Measurements from ENCODE around the gene TM2D1.
"Not testable (repeated sequence)": the region's sequence is repeated elsewhere in the genome, so short reads cannot be mapped to it uniquely, and the experiment has no call there.

The TM2D1 gene

GRCh38 chr1:61743716-61744580, 19.0 kb upstream of the TM2D1 start:
- no peak for DNase-seq
- H3K27ac ChIP-seq (ENCODE audit: insufficient read depth, low read length, poor library complexity, severe bottlenecking): no peak overlapping the region

GRCh38 chr1:61743431-61743705, 18.4 kb upstream of the TM2D1 start:
- no peak for DNase-seq
- H3K4me1 ChIP-seq (ENCODE audit: control insufficient read depth, insufficient read depth, low read length, poor library complexity, severe bottlenecking): peaks cover 4% of the 10 kb centered on the region
- no peaks in the 10 kb centered on the region for H3K36me3 ChIP-seq (ENCODE audit: control insufficient read depth, insufficient read depth, low read length)
- H3K9me3 ChIP-seq (ENCODE audit: control insufficient read depth, low read length): no peaks in the 10 kb centered on the region
- H3K4me3 ChIP-seq (ENCODE audit: insufficient read depth, low read depth, low read length, poor library complexity, severe bottlenecking): no peak overlapping the region
- no peaks in the 10 kb centered on the region for H3K27me3 ChIP-seq (replicated peaks; ENCODE audit: control insufficient read depth, insufficient read depth, low read length, poor library complexity, severe bottlenecking)
- H3K27ac ChIP-seq (ENCODE audit: insufficient read depth, low read length, poor library complexity, severe bottlenecking): no peak overlapping the region

More at GRCh38 chr1:61743716-61744580, 19.0 kb upstream of the TM2D1 start:
- no peaks in the 10 kb centered on the region for H3K27me3 ChIP-seq (replicated peaks; ENCODE audit: control insufficient read depth, insufficient read depth, low read length, poor library complexity, severe bottlenecking)
- peaks cover 4% of the 10 kb centered on the region for H3K4me1 ChIP-seq (ENCODE audit: control insufficient read depth, insufficient read depth, low read length, poor library complexity, severe bottlenecking)
- H3K36me3 ChIP-seq (ENCODE audit: control insufficient read depth, insufficient read depth, low read length): no peaks in the 10 kb centered on the region
- no peaks in the 10 kb centered on the region for H3K9me3 ChIP-seq (ENCODE audit: control insufficient read depth, low read length)
- H3K4me3 ChIP-seq (ENCODE audit: insufficient read depth, low read depth, low read length, poor library complexity, severe bottlenecking): no peak overlapping the region

GRCh38 chr1:61742620-61743430, 17.9 kb upstream of the TM2D1 start:
- DNase-seq: no peak
- Histone ChIP-seq H3K4me3 (ENCODE audit: insufficient read depth, low read depth, low read length, poor library complexity, severe bottlenecking) (peak overlapping the region; percentile 70), H3K27ac (ENCODE audit: insufficient read depth, low read length, poor library complexity, severe bottlenecking) (peak overlapping the region; percentile 75), H3K4me1 (ENCODE audit: control insufficient read depth, insufficient read depth, low read length, poor library complexity, severe bottlenecking) (peaks cover 4% of the 10 kb centered on the region), H3K27me3 (replicated peaks; ENCODE audit: control insufficient read depth, insufficient read depth, low read length, poor library complexity, severe bottlenecking) (no peaks in the 10 kb centered on the region), H3K36me3 (ENCODE audit: control insufficient read depth, insufficient read depth, low read length) (no peaks in the 10 kb centered on the region), H3K9me3 (ENCODE audit: control insufficient read depth, low read length) (no peaks in the 10 kb centered on the region)

GRCh38 chr1:61741711-61742619, 17.0 kb upstream of the TM2D1 start, which contains the start of gene PATJ:
Gene PATJ (plus strand): TSS chr1:61742480. CDS start chr1:61762893, 20,413 bp downstream.
- peak within 1 kb of the TSS; percentile 70 for H3K4me3 ChIP-seq (ENCODE audit: insufficient read depth, low read depth, low read length, poor library complexity, severe bottlenecking)
- no peaks in the 10 kb centered on the region for H3K9me3 ChIP-seq (ENCODE audit: control insufficient read depth, low read length)

GRCh38 chr1:61740751-61741700, 16.1 kb upstream of the TM2D1 start:
- Histone ChIP-seq H3K9me3 (ENCODE audit: control insufficient read depth, low read length) (no peaks in the 10 kb centered on the region), H3K4me3 (ENCODE audit: insufficient read depth, low read depth, low read length, poor library complexity, severe bottlenecking) (peak overlapping the region; percentile 70), H3K4me1 (ENCODE audit: control insufficient read depth, insufficient read depth, low read length, poor library complexity, severe bottlenecking) (peaks cover 4% of the 10 kb centered on the region), H3K36me3 (ENCODE audit: control insufficient read depth, insufficient read depth, low read length) (no peaks in the 10 kb centered on the region), H3K27me3 (replicated peaks; ENCODE audit: control insufficient read depth, insufficient read depth, low read length, poor library complexity, severe bottlenecking) (no peaks in the 10 kb centered on the region), H3K27ac (ENCODE audit: insufficient read depth, low read length, poor library complexity, severe bottlenecking) (peak overlapping the region; percentile 75)
- no peak for DNase-seq

More at GRCh38 chr1:61741711-61742619, 17.0 kb upstream of the TM2D1 start, which contains the start of gene PATJ:
- Histone ChIP-seq H3K4me1 (ENCODE audit: control insufficient read depth, insufficient read depth, low read length, poor library complexity, severe bottlenecking) (peaks cover 4% of the 10 kb centered on the region), H3K27me3 (replicated peaks; ENCODE audit: control insufficient read depth, insufficient read depth, low read length, poor library complexity, severe bottlenecking) (no peaks in the 10 kb centered on the region), H3K36me3 (ENCODE audit: control insufficient read depth, insufficient read depth, low read length) (no peaks in the 10 kb centered on the region), H3K27ac (ENCODE audit: insufficient read depth, low read length, poor library complexity, severe bottlenecking) (peak within 1 kb of the TSS; percentile 75)
- DNase-seq: peak; percentile 57 to 65 (median 63)

GRCh38 chr1:61732726-61733125, 7.8 kb upstream of the TM2D1 start:
- H3K9me3 ChIP-seq (ENCODE audit: control insufficient read depth, low read length): no peaks in the 10 kb centered on the region
- no peak overlapping the region for H3K4me3 ChIP-seq (ENCODE audit: insufficient read depth, low read depth, low read length, poor library complexity, severe bottlenecking)
- H3K27ac ChIP-seq (ENCODE audit: insufficient read depth, low read length, poor library complexity, severe bottlenecking): no peak overlapping the region
- H3K27me3 ChIP-seq (replicated peaks; ENCODE audit: control insufficient read depth, insufficient read depth, low read length, poor library complexity, severe bottlenecking): no peaks in the 10 kb centered on the region
- no peak for DNase-seq
- no peaks in the 10 kb centered on the region for H3K4me1 ChIP-seq (ENCODE audit: control insufficient read depth, insufficient read depth, low read length, poor library complexity, severe bottlenecking)
- no peaks in the 10 kb centered on the region for H3K36me3 ChIP-seq (ENCODE audit: control insufficient read depth, insufficient read depth, low read length)

- H3K27me3 ChIP-seq (replicated peaks; ENCODE audit: control insufficient read depth, insufficient read depth, low read length, poor library complexity, severe bottlenecking); H3K9me3 ChIP-seq (ENCODE audit: control insufficient read depth, low read length); H3K4me3 ChIP-seq (ENCODE audit: insufficient read depth, low read depth, low read length, poor library complexity, severe bottlenecking); DNase-seq; H3K27ac ChIP-seq (ENCODE audit: insufficient read depth, low read length, poor library complexity, severe bottlenecking); H3K36me3 ChIP-seq (ENCODE audit: control insufficient read depth, insufficient read depth, low read length); H3K4me1 ChIP-seq (ENCODE audit: control insufficient read depth, insufficient read depth, low read length, poor library complexity, severe bottlenecking): not testable (repeated sequence)
Observed at GRCh38 chr1:61730679-61731078, 5.7 kb upstream of the TM2D1 start.

GRCh38 chr1:61727544-61727943, 2.6 kb upstream of the TM2D1 start:
- no peaks in the 10 kb centered on the region for H3K9me3 ChIP-seq (ENCODE audit: control insufficient read depth, low read length)
- no peak overlapping the region for H3K4me3 ChIP-seq (ENCODE audit: insufficient read depth, low read depth, low read length, poor library complexity, severe bottlenecking)
- peaks cover 4% of the 10 kb centered on the region for H3K4me1 ChIP-seq (ENCODE audit: control insufficient read depth, insufficient read depth, low read length, poor library complexity, severe bottlenecking)
- no peaks in the 10 kb centered on the region for H3K36me3 ChIP-seq (ENCODE audit: control insufficient read depth, insufficient read depth, low read length)
- no peaks in the 10 kb centered on the region for H3K27me3 ChIP-seq (replicated peaks; ENCODE audit: control insufficient read depth, insufficient read depth, low read length, poor library complexity, severe bottlenecking)
- H3K27ac ChIP-seq (ENCODE audit: insufficient read depth, low read length, poor library complexity, severe bottlenecking): no peak overlapping the region
- no peak for DNase-seq

GRCh38 chr1:61724506-61724812, 482 bp downstream of the TM2D1 start:
- Histone ChIP-seq H3K27ac (ENCODE audit: insufficient read depth, low read length, poor library complexity, severe bottlenecking) (peak overlapping the region; percentile 88), H3K9me3 (ENCODE audit: control insufficient read depth, low read length) (no peaks in the 10 kb centered on the region), H3K36me3 (ENCODE audit: control insufficient read depth, insufficient read depth, low read length) (no peaks in the 10 kb centered on the region), H3K27me3 (replicated peaks; ENCODE audit: control insufficient read depth, insufficient read depth, low read length, poor library complexity, severe bottlenecking) (no peaks in the 10 kb centered on the region), H3K4me3 (ENCODE audit: insufficient read depth, low read depth, low read length, poor library complexity, severe bottlenecking) (peak overlapping the region; percentile 92), H3K4me1 (ENCODE audit: control insufficient read depth, insufficient read depth, low read length, poor library complexity, severe bottlenecking) (peaks cover 4% of the 10 kb centered on the region)
- DNase-seq: no peak
